NCI-H69 (cell line): ENCODE data around the gene JPH2.
"Not testable (repeated sequence)": the region's sequence is repeated elsewhere in the genome, so short reads cannot be mapped to it uniquely, and the experiment has no call there.

Experiments
- DNase-seq: peaks from one replicate; lab custom pipeline; 2025; lab: John Stamatoyannopoulos, UW

The JPH2 gene

GRCh38 chr20:44159125-44159524 is 27.9 kb downstream of the JPH2 start:
- DNase-seq = no peak

- no peak for DNase-seq
These were observed 29.9 kb downstream of the JPH2 start for GRCh38 chr20:44157061-44157460.

DNA sequence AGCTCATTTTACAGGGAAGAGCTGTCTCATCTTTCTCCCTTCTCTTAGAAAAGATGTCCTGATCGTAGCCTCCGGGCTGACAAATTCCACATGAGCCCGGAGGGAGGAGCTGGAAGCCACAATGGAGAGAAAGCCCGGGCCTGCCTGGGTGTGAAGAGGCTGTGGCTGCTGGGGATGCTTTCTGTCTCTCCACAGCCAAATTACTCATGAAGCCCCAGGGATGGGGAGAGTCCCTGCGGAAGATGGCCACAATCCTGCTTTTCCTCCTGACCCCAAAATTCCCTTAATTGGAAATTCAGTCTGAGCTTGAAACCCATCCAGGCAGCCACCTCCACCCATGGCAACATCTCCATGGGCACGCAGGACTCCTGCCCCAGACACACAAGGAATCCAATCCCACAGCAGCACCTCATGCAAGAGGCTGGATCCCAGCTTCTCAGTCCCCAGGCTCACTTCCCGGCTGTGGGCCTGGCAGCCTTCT is 32.4 kb downstream of the JPH2 start:
- DNase-seq = no peak

GRCh38 chr20:44153636-44154043 is 33.3 kb downstream of the JPH2 start:
- no peak for DNase-seq

- DNase-seq = no peak
These were observed 35.2 kb downstream of the JPH2 start for GRCh38 chr20:44151621-44152416.

- DNase-seq = no peak
These were observed 40.7 kb downstream of the JPH2 start for GRCh38 chr20:44146272-44146671.

DNA sequence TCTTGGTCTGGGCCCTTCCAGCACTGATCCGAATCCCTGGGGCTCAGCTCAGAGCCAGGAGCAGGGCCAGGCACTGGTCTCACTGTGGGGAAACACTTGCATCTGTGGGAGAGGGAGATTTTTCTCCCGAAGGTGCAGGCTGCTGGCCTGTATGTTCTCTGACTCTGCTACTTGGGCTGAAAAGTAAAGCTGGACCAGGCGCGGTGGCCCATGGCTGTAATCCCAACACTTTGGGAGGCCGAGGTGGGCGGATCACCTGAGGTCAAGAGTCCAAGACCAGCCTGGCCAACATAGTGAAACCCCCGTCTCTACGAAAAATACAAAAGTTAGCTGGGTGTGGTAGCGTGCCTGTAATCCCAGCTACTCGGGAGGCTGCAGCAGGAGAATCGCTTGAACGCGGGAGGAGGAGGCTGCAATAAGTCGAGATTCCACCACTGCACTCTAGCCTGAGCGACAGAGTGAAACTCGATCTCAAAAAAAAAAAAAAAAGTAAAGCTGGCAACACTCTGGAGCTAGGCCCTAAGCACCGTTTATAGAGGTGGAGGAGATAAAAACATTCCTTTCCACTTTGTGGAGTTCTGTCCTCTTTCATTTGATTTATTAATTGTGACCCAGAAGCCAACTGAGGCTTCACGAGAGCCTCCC is 41.7 kb downstream of the JPH2 start:
- DNase-seq = no peak

- no peak for DNase-seq
These were observed 43.1 kb downstream of the JPH2 start for GRCh38 chr20:44143936-44144335.

- no peak for DNase-seq
These were observed 44.6 kb downstream of the JPH2 start for GRCh38 chr20:44142413-44142812.

- DNase-seq = no peak
These were observed 45.1 kb downstream of the JPH2 start for GRCh38 chr20:44141873-44142272.

- DNase-seq = no peak
These were observed 48.1 kb downstream of the JPH2 start for GRCh38 chr20:44138867-44139266.

DNA sequence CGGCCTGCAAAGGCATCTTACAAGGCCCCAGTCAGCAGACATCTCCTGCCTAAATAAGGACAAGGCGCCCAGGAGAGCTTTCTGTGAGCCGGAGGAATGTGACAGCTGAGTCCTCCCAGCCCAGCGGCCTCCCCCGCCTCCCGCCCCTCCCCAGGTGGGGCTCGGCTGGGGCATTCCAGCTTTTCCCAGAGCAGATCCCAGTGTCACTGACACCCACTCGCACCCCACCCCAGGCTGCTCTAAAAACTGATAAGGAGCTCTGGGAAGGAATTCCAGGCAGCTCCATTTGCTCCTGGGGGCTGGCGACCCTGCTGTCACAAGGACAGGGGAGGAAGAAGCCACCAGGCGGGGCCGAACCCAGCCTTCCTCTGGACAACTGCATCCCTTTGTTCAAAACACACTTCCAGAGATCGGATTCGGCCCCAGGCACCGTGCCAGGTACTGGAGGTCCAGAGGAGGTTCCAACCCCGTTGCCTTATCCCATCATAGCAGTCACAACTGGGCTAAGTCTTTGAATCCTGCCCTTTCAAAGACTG is 49.7 kb downstream of the JPH2 start:
- no peak for DNase-seq

GRCh38 chr20:44136579-44137265 is 50.3 kb downstream of the JPH2 start:
- no peak for DNase-seq

DNA sequence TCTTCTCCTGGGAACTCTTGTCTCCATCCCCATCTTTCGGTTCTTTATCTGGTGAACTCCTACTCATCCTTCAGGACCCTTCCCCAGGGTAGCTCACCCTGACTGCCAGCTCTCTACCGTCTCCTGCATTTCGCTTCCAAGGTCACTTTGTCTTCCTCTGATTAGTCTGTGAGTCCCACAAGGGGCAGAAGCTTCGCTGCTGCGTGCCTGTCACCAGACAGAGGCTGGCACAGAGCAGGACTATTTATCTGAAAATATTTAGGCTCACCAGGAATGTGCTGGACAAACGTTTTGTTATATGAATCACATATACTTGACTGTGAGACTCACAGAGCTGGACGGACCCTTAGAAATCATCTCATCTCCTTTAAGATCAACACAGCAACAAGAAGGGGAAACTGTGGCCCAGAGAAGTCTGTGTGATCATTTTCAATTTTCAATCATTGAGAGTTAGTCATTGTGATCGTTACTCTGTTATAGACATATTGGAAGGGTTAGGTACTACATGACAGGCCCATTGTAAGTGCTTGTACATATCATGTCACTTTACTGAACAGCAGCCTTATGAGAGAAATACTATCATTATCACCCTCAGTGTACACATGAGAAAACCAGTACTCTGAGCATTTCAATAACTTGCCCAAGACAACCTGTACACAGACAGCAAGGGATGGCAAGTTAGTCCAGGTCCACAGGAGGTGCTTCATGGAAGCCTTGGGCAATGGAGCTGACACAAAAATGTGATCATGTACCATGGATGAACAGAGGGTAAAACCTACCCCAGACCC is 51.4 kb downstream of the JPH2 start:
- no peak for DNase-seq

DNA sequence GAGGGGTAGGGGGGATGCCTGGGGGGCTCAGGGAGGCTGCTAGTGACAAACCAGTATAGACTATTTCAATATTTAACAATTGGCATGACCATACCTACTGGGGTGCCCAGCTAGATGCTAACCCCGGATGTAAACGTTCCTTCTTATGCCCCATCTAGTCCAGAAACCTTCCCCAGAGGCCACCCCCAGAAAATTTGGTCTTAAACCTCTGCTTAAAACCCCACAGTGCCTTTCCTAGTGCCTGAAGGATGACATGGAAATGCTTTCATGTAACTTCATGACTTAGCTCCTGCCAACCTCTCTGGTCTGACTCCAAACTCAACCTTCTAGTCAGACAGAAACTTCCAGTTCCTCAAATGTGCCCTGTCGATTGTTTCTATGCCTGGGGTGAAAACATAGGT is 52.0 kb downstream of the JPH2 start:
- no peak for DNase-seq

DNA sequence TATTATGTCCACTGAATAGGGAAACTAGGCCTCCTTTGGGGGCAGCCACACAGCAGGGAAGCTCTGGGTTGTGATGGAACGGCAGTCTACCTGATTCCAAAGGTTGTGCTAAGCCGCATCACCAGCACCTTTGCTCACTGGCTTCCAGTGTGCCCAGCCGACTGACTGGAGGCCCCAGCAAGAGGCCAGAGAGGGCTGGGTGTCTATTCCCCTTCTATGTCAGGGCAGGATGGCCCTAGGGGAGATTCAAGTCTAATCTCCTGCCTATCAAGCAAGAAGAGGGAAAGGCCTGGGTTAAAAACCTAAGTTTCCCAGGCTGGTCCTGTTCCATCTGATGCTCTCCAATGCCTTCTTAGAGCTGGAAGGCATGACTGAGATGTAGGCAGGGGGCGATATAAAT is 53.6 kb downstream of the JPH2 start:
- peak; percentile 4 for DNase-seq

DNA sequence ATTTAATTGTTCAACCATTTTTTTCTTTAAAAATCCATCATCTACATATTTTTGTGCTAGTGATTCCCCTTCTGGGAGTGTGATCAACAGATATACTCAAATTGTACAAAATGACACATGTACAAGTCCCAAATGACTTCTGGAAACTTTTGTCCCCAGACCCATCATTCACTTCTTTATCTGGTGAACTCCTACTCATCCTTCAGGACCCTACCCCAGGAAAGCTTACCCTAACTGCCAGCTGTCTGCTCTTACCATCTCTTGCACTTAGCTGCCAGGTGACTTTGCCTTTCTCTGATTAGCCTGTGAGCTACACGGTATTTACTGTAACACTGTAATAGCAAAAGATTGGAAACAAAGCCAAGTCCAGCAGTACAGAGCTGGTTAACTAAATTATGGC is 55.3 kb downstream of the JPH2 start:
- no peak for DNase-seq

- DNase-seq = no peak
These were observed 56.9 kb downstream of the JPH2 start for GRCh38 chr20:44129911-44130718.

- not testable (repeated sequence) for DNase-seq
These were observed 57.7 kb downstream of the JPH2 start for GRCh38 chr20:44129300-44129699.

- DNase-seq = no peak
These were observed 60.5 kb downstream of the JPH2 start for GRCh38 chr20:44126445-44126844.
